Measurements from ENCODE around the gene KRTCAP3. TPM values are rescaled to one million over a fixed set of nuclear protein-coding genes. Genes with fewer than 3 reads are reported as not detected.
A peak's percentile ranks its signal among the peaks of the same experiment; 100 is the strongest.

KRTCAP3 gene
- total and polyA plus RNA-seq, 9 of the 15 experiments (the other 6 are each of a cell fraction or from before 2014, with no cell fraction given) = 0.24 to 1.4 (median 0.73) TPM

GRCh38 chr2:27409321-27410073, 32.7 kb upstream of the KRTCAP3 start, which contains the start of gene PPM1G:
Gene PPM1G (minus strand): TSS chr2:27409591. CDS start chr2:27409422, 169 bp downstream.
- Histone ChIP-seq H3K36me3 (ENCODE audit: control insufficient read depth, insufficient read depth, low read length) (peaks cover 24% of the 10 kb centered on the region; the same call in 2 of the 3 replicates), H3K27me3 (ENCODE audit: control insufficient read depth in 2 of 2, insufficient read depth in 2 of 2, low read length in 2 of 2) (no peaks in the 10 kb centered on the region), H3K9me1 (ENCODE audit: control insufficient read depth, insufficient read depth, low read length) (no peaks in the 10 kb centered on the region), H3K4me2 (ENCODE audit: insufficient read depth, low read length) (peak within 1 kb of the TSS; percentile 88), H3K27ac (ENCODE audit: extremely low read depth, low read depth, low read length) (peak within 1 kb of the TSS; percentile 93), H3K4me1 (replicated peaks in 1 of 2; ENCODE audit: control insufficient read depth in 2 of 2, insufficient read depth in 2 of 2, low read length in 2 of 2) (peaks cover 6 to 26% of the 10 kb centered on the region in 2 experiments; a peak in 4 of 5 replicates), H4K20me1 (replicated peaks; ENCODE audit: control insufficient read depth, insufficient read depth, low read length) (no peaks in the 10 kb centered on the region), H2AFZ (ENCODE audit: low read depth, low read length) (peak within 1 kb of the TSS; percentile 88), H3K4me3 (peak within 1 kb of the TSS; percentile 99), H3K9me3 (replicated peaks; ENCODE audit: control insufficient read depth, insufficient read depth, low read depth, low read length) (no peaks in the 10 kb centered on the region), H3K79me2 (ENCODE audit: control insufficient read depth, insufficient read depth, low read length) (peaks cover 49% of the 10 kb centered on the region), H3K9ac (ENCODE audit: insufficient read depth in 1 of 2, low read depth in 2 of 2, low read length in 2 of 2) (peak within 1 kb of the TSS; percentile 90 to 100)
- in situ Hi-C loops (cut with MboI) (no loop called here), intact Hi-C loops (cut with micrococcal nuclease) (loop anchor here (1.0 to 5.0 kb wide), 2 partner anchors 173 to 219 kb away; partner anchors contain the start of gene ZNF512)
- peak; percentile 80 for FAIRE-seq
- ChIA-PET CTCF (ENCODE audit: low intra/inter-chr PET ratio) (interaction anchor here (1.2 to 3.0 kb wide), 2 partner anchors 80 to 274 kb away, joined by 4 to 35 read pairs; partner anchors contain the start of gene IFT172), POLR2A (interaction anchor here (0.6 to 5.0 kb wide), 21 partner anchors 8 to 927 kb away, joined by 3 to 46 read pairs (median 4); partner anchors contain the start of genes NRBP1, SLC4A1AP, SUPT7L and ZNF513)
- DNase-seq (ENCODE audit: extremely low read depth in 1 of 4, low spot score in 3 of 4) = peak; percentile 93 to 97 (median 94)
- peak; percentile 98 for ATAC-seq
- under 1% methylated on average over 75 of the region's 82 CpGs for WGBS (ENCODE audit: insufficient coverage, low coverage, missing lambda C conversion rate)
- BruUV-seq (replicated peaks) = no TSS peak
- TF ChIP-seq ZEB2 (IDR thresholded peaks at IDR 0.05) (no peak), ETS1 (conservative IDR thresholded peaks at IDR 0.05; ENCODE audit: control insufficient read depth, low read depth, low read length) (peak; percentile 51), GTF2A2 (tag; IDR thresholded peaks at IDR 0.05) (0 out of 2 replicates have a peak, but pooled peaks have one; percentile 16), CCNT2 (IDR thresholded peaks at IDR 0.05; ENCODE audit: borderline replicate concordance, extremely low read depth, insufficient read length, low read depth, low read length) (peak; percentile 85), GTF2E2 (tag; IDR thresholded peaks at IDR 0.05) (peak; percentile 92), PRMT5 (CRISPR knock-in tag; IDR thresholded peaks at IDR 0.05) (no peak), ZNF695 (CRISPR knock-in tag; IDR thresholded peaks at IDR 0.05) (peak; percentile 70; the same call in 1 of the 2 replicates), RBM34 (IDR thresholded peaks at IDR 0.05; ENCODE audit: borderline replicate concordance, insufficient read depth, low read length) (no peak), MAFK (IDR thresholded peaks at IDR 0.05; ENCODE audit: low read length) (no peak), ZNF778 (CRISPR knock-in tag; IDR thresholded peaks at IDR 0.05) (no peak), EP400 (IDR thresholded peaks at IDR 0.05) (peak; percentile 84), RBM15 (IDR thresholded peaks at IDR 0.05; ENCODE audit: insufficient read depth, low read length) (no peak), SAP30 (IDR thresholded peaks at IDR 0.05; ENCODE audit: borderline replicate concordance, insufficient read depth, low read depth, low read length, poor library complexity, severe bottlenecking) (no peak)
- TF ChIP-seq, protein P1, sequence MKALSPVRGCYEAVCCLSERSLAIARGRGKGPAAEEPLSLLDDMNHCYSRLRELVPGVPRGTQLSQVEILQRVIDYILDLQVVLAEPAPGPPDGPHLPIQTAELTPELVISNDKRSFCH (CRISPR knock-in tag; IDR thresholded peaks at IDR 0.05) = no peak
- TF ChIP-seq, protein P1 (tag; IDR thresholded peaks at IDR 0.05) = no peak
- TF ChIP-seq, protein P2, sequence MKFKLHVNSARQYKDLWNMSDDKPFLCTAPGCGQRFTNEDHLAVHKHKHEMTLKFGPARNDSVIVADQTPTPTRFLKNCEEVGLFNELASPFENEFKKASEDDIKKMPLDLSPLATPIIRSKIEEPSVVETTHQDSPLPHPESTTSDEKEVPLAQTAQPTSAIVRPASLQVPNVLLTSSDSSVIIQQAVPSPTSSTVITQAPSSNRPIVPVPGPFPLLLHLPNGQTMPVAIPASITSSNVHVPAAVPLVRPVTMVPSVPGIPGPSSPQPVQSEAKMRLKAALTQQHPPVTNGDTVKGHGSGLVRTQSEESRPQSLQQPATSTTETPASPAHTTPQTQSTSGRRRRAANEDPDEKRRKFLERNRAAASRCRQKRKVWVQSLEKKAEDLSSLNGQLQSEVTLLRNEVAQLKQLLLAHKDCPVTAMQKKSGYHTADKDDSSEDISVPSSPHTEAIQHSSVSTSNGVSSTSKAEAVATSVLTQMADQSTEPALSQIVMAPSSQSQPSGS (CRISPR knock-in tag; IDR thresholded peaks at IDR 0.05) = no peak; the same call in 1 of the 2 replicates
